Measurements from ENCODE around the gene PKD2.
"Not testable (repeated sequence)": the region's sequence is repeated elsewhere in the genome, so short reads cannot be mapped to it uniquely, and the experiment has no call there.

The PKD2 gene

DNA sequence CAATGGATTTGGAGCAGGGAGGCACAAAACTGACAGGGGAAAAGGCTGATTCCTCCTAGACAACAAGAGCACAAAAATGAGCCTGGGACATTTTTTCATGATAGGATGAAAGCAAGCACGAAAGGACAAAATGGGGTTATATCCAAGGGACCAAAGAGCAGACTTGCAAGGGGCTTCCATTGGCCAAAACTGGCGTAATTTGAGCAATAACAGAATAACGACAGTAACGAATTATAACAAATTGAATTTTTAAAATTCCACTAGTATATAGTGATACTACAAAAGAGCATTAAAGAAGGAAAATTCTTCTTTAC lies 21.6 kb upstream of the PKD2 start:
- in situ Hi-C loops (cut with MboI; ENCODE audit: low sequenced_read_pairs) = no loop called here

DNA sequence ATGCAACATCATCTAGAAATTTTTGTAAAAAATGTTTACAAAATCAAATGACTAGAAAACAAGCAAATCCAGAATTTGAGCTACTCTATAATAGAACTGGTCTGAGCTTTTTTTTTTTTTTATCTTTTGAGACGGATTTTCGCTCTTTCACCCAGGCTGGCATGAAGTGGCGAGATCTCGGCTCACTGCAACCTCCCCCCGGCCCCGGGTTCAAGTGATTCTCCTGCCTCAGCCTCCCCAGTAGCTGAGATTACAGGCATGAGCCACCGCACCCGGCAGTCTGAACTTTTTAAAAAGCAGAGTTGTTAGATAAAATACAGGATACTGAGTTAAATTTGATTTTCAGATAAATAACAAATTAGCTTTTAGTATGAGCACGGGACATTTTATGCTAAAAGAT lies 20.9 kb upstream of the PKD2 start:
- in situ Hi-C loops (cut with MboI; ENCODE audit: low sequenced_read_pairs) = no loop called here

DNA sequence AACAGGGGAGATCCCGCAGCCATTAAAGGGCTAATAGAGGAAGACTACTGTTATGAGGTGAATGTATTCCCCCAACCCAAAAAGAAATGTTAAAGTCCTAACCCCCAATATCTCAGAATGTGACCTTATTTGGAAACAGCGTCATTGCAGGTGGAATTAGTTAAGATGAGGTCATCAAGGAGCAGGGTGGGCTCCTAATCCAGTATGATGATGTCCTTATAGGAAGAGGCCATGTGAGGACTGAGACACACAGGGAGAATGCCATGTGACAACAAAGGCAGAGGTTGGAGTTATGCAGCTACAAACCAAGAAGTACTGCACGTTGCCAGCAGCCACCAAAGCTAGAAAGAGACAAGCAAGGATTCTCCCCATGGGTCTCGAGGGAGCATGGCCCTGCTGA lies 17.7 kb upstream of the PKD2 start:
- in situ Hi-C loops (cut with MboI; ENCODE audit: low sequenced_read_pairs) = no loop called here

DNA sequence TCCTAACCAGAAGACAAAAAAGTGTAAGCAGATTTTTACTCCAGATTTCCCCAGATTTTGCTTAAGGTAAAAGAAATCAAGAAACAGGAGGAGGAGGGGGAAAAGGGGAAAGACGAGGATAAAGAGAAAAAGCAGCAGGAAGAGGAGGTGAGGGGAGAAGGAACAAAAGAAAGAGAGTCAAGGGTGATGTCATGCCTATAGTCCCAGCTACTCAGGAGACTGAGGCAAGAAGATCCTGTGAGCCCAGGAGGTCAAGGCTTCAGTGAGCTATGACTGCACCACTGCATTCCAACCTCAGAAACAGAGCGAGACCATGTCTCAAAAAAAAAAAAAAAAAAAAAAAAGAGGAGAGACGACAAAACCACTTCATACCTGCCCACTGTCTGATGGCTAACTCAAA lies 12.0 kb upstream of the PKD2 start:
- in situ Hi-C loops (cut with MboI; ENCODE audit: low sequenced_read_pairs) = no loop called here

DNA sequence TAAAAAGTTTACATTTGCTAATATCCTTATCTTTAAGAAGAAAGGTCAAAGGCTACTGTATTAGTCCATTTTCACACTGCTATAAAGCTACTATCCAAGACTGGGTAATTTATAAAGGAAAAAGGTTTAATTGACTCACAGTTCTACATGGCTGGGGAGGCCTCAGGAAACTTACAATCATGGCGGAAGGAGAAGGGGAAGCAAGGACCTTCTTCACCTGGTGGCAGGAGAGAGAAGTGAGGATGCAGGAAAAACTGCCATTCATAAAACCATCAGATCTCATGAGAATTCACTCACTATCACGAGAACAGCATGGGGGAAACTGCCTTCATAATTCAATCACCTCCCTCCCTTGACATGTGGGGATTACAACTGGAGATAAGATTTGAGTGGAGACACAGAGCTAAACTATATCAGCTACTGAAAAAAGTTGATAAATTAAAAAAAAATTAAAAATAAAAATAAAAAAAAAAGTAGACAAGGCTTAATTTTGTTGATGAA lies 8.2 kb upstream of the PKD2 start:
- in situ Hi-C loops (cut with MboI; ENCODE audit: low sequenced_read_pairs) = not testable (repeated sequence)

DNA sequence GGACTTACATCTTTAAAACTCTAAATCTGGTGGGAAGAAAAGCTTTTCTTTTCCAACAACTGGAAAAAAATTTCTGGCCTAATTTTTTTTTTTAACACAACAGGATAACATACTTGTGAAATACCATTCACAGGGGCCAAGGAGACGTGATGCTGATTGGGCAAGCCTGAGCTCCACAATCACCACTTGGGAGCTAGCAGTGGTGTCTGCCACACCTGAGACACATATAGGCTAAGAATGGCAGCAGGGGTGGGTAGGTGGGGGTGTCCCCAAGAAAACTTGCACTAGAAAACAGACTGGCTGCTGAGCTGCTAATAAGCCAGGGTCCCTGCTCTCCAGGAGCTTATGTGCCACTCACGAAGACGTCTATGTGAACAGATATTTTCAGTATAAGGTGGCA lies 5.6 kb upstream of the PKD2 start:
- in situ Hi-C loops (cut with MboI; ENCODE audit: low sequenced_read_pairs) = no loop called here

DNA sequence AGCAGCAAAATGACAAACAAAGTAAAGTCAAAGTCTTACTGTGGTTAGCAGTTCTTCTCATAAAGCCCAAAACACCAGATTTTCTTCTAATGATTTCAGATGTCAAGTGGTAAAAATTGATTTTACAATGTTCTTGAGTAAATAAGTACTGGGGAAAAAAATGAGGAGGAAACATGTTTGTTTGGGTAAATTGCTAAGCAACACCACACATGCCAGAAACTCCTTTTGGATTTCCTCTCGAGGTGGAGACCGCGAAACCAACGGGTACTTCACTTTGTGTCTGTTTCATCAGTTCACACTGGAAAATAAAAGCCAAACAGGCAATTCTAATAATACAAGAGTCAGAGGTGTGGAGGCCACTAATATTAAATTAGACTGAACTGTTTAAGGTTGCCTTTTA lies 4.6 kb upstream of the PKD2 start:
- in situ Hi-C loops (cut with MboI; ENCODE audit: low sequenced_read_pairs) = no loop called here

DNA sequence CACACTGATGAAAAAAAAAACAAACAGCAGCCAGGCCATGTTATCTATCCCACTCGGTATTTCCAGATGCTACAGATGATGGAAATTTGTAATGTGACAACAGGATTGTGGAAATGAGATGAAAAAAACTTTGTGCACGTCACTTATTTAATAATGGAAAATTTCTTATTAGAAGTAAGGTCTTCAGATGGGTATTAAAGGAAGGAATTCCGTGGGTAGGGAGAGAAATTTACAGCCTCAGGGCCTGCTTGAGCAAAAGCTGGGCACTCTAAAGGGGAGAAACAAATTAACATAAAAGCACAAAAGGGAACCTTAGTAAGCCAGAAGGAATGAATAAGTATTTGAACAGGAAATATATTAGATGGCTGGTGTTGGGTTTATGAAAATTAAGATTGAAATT lies 4.2 kb upstream of the PKD2 start:
- in situ Hi-C loops (cut with MboI; ENCODE audit: low sequenced_read_pairs) = no loop called here

DNA sequence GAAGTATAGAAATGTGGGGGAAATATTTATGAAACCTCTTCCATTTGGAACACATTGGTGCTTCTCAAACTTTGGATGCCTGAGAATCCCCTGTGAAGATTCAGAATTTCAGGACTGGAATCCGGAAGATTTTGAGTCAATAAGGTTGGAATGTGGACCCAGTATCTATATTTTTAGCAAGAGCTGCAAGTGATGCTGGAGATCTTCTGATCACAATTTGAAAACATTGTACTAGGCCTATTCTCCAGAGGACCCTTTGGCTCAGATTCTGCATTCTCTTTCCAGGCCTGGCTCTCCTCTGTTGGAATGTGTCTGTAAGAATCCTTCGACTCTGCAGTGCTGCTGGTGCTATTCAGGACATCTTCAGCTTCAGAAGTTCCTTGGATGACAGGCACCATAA lies 2.4 kb upstream of the PKD2 start:
- in situ Hi-C loops (cut with MboI; ENCODE audit: low sequenced_read_pairs) = no loop called here

DNA sequence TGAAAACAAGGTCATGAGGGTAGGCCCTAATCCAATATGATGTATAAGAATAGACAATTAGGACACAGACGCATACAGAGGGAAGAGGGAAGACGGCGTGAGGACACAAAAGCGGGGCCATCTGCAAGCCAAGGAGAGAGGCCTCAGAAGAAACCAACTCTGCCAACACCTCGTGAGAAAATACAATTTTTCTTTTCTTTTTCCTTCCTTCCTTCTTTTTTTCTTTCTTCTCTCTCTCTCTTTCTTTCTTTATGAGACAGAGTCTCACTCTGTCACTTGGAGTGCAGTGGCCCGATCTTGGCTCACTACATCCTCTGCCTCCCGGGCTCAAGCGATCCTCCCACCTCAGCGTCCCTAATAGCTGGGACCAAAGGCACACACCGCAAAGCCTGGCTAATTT lies 1.5 kb upstream of the PKD2 start:
- in situ Hi-C loops (cut with MboI; ENCODE audit: low sequenced_read_pairs) = no loop called here

DNA sequence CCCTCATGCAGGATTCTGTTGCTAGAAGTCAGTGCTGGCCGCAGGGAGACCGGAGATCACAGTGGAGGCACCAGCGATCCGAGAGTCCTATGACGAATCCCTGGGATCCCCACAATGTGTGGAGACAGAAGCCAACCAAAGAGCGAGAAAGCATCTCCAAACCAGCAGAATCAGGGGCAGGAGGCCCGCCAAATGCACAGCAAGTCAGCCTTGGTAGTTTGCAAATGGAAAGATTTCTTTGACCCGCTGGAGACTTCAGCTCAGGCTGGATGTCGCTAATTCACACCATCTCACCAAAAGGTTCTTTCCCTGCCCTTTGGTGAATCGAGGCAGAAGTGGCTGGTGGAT lies 505 bp upstream of the PKD2 start:
- in situ Hi-C loops (cut with MboI; ENCODE audit: low sequenced_read_pairs) = no loop called here

DNA sequence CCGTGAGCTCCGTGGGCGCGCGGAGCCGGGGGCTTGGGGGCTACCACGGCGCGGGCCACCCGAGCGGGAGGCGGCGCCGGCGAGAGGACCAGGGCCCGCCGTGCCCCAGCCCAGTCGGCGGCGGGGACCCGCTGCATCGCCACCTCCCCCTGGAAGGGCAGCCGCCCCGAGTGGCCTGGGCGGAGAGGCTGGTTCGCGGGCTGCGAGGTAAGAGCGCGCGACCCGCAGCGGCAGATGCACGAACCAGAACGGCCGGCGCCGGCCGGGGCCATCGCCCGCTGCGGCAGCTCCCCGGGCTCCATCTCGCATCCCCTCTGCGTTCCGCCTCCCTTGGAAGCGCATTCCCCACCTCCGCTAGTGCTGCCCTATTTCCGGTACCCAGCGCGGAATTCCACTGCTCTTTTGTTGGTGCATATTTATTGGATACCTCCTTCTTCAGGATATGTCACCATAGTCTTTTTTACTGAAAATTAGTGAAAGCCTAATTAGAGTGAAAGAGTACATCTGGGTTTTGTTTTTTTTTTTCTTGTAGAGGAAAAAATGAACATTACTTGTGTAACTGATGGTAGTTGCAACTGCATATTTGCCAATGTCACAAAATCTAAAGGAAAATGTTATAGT lies 797 bp downstream of the PKD2 start:
- in situ Hi-C loops (cut with MboI; ENCODE audit: low sequenced_read_pairs) = no loop called here

DNA sequence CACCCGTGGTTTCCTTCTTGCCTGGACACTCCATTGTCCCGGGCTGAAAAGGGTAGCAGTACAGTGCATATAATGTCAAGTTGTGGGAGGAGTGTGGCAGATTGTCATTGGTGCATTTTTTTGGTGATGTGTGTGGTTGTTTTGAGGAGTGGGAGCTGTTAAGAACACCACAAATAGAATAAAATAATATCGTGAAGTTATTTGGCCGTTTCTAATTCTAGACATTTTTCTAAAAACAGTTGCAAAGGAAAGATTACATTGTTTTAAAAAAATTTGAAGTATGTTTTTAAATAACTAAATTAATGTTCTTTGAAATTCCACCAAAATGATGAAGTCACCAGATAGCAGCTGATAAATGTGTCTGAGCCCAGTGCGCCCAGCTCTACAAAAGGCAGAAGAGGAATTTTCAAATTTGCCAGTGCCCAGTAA lies 1.3 kb downstream of the PKD2 start:
- in situ Hi-C loops (cut with MboI; ENCODE audit: low sequenced_read_pairs) = no loop called here

DNA sequence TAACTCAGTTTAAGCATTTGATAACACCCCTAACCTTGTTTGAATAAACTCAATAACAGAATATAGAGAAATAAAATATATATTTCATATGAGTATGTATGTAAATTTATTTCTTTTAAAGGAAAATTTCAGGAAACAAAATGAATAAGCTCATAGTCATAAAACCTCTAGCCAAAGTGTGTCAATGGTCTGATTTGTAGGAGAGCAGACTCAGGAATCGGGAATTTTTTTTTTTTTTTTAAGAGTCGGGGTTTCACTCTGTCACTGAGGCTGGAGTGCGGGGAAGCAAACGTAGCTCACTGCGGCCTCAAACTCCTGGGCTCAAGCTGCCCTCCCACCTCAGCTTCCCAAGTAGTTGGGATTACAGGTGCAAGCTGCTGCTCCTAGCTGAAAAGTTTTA lies 2.4 kb downstream of the PKD2 start:
- in situ Hi-C loops (cut with MboI; ENCODE audit: low sequenced_read_pairs) = no loop called here

DNA sequence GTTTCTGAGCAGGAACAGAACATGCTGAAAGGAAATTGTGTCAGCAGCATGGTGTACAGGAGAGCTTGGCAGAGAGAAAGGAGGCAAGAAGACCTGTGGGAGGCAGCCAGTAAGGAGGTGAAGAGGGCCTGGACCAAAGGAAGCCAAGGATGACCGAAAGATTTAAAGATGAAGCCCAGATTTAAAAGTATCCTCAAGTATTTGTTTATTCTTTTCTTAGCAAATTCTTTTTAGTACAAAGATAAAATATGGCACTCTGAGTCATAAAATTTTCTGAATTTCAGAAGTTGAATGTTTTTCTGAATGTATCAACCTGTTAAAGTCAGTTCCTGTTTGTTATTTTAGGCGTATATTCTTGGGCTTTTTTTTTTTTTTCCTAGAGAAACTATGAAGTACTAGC lies 3.5 kb downstream of the PKD2 start:
- in situ Hi-C loops (cut with MboI; ENCODE audit: low sequenced_read_pairs) = no loop called here

DNA sequence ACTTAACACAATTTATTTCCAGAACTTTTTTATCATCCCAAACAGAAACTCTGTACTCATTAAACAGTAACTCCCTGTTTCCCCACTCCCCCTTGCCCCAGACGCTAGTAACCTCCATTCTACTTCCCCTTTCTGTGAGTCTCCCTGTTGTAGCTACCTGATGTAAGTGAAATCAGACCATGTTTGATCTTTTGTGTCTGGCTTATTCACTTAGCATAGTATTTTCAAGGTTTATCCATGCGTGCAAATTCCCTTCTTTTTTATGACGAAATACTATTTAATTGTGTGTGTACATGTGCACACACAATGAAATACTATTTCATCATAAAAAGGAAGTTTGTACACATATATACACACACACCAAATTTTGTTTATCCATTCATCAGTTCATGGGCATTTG lies 5.2 kb downstream of the PKD2 start:
- in situ Hi-C loops (cut with MboI; ENCODE audit: low sequenced_read_pairs) = no loop called here

DNA sequence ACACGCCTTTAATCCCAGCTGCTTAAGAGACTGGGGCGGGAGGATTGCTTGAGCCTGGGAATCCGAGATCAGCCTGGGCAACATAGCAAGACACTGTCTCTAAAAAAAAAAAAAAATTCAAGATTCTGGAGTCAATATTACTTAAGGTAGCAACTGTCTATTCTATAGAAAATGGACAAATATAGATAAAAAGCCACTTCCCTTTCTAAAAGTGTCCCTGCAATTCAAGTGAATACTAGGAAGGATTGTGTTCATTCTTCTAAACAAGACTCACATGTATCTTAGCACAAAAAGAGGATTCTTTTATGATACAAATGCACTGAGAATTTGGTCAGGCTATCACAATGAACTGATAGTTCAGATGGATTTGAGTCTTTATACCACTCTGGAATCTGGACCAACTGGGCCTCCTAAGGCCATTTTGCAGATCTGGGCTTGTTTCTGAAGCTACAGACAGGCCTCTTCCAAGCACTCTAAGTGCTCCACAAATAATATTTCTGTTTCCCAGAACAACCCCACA lies 7.0 kb downstream of the PKD2 start:
- in situ Hi-C loops (cut with MboI; ENCODE audit: low sequenced_read_pairs) = no loop called here

DNA sequence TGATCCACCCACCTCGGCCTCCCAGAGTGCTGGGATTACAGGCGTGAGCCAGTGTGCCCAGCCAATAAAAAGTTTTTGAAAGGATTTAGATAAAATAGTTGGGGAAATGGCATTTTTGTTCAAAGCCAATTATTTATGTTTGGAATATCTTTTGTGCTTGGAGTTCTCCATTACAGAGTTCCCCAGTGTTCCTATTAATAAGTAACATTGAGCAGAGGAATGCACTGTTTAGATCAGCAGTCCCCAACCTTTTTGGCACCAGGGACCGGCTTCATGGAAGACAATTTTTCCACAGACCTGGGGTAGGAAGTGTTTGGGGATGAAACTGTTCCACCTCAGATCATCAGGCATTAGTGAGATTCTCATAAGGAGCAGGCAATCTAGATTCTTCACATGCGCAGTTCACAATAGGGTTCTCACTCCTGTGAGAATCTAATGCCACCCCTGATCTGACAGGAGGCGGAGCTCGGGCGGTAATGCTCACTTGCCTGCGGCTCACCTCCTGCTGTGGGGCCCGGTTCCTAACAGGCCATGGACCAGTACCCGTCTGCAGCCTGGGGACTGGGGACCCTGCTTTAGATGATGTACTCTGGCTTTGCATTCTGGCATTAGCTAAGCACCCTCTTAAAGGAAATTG lies 8.3 kb downstream of the PKD2 start:
- in situ Hi-C loops (cut with MboI; ENCODE audit: low sequenced_read_pairs) = no loop called here

DNA sequence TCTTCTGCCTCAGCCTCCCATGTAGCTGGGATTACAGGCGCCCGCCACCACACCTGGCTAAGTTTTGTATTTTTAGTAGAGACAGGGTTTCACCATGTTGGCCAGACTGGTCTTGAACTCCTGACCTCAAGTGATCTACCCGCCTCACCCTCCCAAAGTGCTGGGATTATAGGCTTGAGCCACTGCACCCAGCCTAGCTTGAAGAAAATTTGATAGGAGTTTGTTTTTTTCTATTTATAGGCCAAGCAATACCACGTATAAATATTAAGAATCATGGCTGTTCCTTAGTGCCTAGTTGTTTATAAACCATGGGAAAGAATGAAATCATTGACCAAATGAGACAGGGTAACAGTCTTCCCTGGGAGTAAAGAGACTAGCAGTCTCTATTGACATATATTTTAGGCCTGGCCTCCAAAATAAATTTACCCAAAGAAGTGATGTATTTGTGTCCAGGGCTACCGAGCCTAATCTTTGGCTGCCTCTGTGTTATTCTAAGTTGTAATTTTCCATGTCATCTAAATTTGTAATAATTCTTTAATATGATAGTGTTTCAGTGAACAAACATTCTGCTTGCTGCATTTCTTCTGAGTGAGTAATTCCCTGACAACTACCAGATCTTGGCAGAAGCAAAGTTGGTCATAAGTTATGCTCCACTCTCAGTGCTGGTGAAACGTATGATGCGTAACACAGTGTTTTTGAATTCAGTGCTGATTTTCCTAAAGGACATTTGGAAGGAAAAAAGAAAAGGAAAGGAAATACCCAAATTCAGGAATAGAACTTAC lies 10.3 kb downstream of the PKD2 start:
- in situ Hi-C loops (cut with MboI; ENCODE audit: low sequenced_read_pairs) = no loop called here

DNA sequence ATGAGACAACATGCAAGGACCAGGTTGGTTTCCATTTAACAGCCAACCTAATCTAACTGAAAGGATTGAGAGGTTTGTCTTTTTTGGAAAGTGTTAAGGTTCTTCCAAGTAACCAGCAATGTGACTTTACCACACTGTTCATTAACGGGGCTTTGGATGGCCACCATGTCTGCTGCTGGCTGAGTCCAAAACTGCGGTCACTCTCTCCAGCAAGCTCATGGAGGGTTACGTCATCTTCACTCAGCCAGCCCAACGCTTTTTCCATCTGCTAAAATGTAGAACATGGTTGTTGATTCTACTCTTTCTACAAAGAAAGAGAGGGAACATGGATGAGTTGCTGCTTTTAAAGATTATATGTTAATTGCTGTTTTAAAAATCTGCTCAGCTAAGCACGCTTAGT lies 11.0 kb downstream of the PKD2 start:
- in situ Hi-C loops (cut with MboI; ENCODE audit: low sequenced_read_pairs) = no loop called here

DNA sequence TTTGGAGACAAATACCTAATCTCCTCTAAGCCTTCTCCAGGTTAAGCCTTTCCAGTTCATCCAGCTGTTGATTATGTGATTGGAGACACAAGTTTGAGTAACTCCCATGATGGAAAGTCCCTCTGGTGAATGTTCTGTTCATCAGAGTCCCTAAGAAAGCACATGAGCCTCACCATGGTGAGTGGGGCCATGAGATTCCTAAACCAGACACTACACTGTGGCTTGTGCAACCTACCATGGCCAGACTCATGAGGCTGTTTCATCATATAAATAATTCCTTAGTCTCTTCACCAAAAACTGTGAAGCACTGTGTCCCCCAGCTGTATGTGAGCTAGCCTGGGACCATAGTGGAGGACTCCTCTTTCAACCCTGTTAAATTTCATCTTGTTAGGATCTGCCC lies 14.4 kb downstream of the PKD2 start:
- in situ Hi-C loops (cut with MboI; ENCODE audit: low sequenced_read_pairs) = no loop called here

DNA sequence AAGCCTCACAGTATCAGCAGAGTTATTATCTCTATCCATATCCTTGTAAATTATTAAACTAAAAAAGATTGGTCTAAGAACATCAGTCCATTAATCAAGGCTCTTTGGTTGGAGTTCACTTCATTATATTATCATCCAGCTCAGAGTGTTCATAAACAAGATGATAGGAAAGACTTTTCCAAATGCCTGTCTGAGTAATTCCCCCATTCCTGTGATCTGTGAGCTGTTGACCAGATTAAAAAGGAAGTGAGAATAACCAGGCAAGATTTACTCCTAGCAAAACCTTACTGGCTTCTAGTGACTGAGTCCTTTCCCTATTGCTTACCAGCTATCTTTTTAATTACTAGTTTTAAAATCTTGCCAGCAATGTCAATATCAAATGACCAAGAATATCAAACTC lies 14.9 kb downstream of the PKD2 start:
- in situ Hi-C loops (cut with MboI; ENCODE audit: low sequenced_read_pairs) = no loop called here
